ENCODE measurements around the gene FEM1A.
"Not testable (repeated sequence)": the region's sequence is repeated elsewhere in the genome, so short reads cannot be mapped to it uniquely, and the experiment has no call there.

FEM1A gene

DNA sequence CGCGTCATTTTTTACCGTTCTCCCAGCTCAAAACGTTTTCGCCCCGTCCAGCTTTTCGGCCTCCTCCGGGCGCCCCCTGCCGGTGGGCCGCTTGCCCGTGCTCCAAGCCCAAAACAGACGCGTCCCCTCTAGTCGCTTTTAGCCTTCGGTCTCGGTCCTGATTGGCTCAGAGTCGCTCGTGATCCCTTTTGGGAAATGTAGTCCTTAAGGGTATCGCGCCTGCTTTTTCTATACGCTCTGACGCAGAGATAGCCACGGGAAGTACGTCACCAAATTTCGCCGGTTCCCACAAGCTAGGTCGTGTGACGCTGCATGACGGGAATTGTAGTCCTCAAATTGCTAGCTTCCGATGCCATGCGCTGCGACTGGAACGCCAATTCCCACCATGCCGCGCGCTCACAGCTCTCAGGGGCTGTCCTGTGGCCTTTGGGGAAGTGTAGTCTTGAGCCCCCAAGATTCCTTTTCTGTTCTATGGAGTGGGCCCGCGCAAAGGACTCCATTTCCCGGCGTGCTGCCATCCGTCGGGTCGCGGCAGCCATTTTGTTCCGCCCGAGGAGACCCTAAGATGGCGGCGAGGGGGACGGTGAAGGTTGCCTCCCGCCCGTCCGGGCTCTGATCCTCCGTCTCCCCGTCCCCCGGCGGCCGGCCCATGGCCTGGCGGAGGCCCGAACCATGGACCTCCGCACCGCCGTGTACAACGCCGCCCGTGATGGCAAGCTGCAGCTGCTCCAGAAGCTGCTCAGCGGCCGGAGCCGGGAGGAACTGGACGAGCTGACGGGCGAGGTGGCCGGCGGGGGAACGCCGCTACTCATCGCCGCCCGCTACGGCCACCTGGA is at the start of gene FEM1A:
TSS of gene FEM1A (plus strand) at position 552 of the 836 bp plus-strand sequence. CDS start at position 673, 121 bp downstream.
- peak; percentile 96 to 97 for DNase-seq (ENCODE audit: low read depth in 2 of 2)

GRCh38 chr19:4742723-4743646 is 48.5 kb upstream of the FEM1A start:
- no peak for DNase-seq (ENCODE audit: low read depth in 2 of 2)

DNA sequence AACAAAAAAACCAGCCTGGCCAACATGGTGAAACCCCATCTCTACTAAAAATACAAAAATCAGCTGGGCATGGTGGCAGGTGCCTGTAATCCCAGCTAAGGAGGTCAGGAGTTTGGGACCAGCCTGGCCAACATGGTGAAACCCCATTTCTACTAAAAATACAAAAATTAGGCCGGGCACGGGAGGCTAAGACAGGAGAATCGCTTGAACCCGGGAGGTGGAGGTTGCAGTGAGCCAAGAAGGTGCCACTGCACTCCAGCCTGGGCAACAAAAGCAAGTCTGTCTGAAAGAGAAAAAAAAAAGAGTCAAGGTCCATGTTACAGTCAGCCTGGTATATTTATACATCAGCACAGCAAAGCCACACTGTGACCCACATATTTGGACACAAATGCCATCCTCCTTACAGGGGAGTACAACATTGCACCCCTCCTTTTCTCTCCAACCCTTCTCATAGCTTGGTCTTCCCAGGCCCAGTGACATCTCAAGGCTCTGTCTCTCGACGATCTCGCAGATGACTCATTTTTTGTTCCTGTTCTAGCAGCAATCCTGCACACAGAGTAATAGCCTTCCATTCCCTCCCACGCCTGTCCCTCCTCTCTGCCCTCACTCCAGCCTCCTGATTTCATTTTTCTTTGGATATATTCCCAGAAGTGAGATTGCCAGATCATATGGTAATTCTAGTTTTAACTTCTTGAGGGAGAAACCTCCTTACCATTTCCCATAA is 46.9 kb upstream of the FEM1A start:
- DNase-seq (ENCODE audit: low read depth in 2 of 2) = no peak

DNA sequence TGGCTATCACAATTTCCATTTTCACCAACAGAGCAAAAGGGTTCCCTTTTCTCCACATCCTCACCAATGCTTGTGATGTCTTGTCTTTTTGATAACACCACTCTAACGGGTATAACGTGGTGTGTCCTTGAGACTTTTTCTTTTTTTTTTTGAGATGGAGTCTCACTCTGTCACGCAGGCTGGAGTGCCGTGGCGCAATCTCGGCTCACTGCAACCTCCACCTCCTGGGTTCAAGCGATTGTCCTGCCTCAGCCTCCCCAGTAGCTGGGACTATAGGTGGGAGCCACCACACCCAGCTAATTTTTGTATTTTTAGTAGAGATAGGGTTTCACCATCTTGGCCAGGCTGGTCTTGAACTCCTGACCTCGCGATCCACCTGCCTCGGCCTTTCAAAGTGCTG is 46.4 kb upstream of the FEM1A start:
- not testable (repeated sequence) for DNase-seq (ENCODE audit: low read depth in 2 of 2)

GRCh38 chr19:4745986-4746385 is 45.5 kb upstream of the FEM1A start:
- no peak for DNase-seq (ENCODE audit: low read depth in 2 of 2)

DNA sequence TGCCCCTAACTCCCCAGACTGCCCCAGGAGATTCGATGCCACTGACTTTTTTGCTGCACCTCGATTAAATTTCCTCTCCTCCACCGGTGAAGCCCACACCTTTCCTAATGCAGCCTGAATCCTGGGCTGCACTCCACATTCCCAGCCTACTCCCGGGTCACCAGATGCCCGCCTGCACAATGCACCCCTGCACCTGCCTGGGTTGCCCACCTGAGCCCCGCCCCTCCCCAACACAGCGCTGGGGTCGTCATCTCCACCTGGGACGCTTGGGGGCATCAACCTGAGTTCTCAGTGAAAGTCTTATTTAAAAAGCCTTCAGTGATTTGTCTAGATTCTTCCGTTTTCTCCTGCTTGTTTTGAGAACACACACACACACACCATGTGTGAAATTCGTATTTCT is 43.3 kb upstream of the FEM1A start:
- no peak for DNase-seq (ENCODE audit: low read depth in 2 of 2)

- DNase-seq (ENCODE audit: low read depth in 2 of 2) = no peak
Measured at GRCh38 chr19:4748589-4748988, 42.9 kb upstream of the FEM1A start.

GRCh38 chr19:4749870-4750590 is 41.5 kb upstream of the FEM1A start:
- no peak for DNase-seq (ENCODE audit: low read depth in 2 of 2)

GRCh38 chr19:4754248-4754647 is 37.3 kb upstream of the FEM1A start:
- no peak for DNase-seq (ENCODE audit: low read depth in 2 of 2)

DNA sequence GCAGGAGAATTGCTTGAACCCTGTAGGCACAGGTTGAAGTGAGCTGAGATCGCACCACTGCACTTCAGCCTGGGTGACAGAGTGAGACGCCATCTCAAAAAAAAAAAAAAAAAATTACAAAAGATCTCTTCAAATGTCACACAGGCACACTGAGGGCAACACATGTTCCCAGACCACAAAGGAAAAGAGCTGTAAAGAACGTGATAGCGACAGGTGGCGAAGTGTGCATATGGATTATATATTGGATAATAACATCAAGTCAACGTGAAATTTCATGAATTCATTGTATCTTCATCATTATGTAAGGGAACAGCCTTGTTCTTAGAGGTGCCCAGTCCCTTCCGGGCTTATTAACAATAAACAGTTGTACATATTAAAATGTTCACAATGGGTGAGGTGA is 36.1 kb upstream of the FEM1A start:
- DNase-seq (ENCODE audit: low read depth in 2 of 2) = no peak

DNA sequence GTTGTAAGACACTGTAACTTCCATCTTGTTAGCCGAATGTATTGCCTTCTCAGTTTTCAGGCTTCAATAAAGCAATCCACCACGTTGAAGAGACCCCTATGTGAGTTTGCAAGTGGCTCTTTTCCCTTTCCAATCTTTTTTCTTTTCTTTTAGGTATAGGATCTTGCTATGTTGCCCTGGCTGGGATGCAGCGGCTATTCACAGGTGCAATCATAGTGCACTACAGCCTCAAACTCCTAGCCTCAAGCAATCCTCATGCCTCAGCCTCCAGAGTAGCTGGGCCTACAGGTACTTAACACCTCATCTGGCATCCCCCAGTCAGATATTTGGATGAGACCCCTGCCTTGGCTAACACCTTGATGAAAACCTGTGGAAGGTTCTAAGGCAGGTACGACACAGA is 33.5 kb upstream of the FEM1A start:
- no peak for DNase-seq (ENCODE audit: low read depth in 2 of 2)

DNA sequence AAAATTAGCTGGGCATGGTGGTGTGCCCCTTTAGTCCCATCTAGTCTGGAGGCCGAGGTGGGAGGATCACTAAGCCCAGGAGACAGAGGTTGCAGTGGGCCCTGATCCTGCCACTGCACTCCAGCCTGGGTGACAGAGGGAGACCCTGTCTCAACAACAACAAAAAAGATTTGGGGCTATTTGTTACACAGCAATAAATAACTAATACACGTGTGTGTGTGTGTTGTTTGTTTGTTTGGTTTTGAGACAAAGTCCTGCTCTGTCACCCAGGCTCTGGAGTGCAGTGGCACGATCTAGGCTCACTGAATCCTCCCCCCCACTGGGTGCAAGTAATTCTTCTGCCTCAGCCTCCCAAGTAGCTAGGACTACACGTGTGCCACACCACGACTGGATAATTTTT is 32.9 kb upstream of the FEM1A start:
- no peak for DNase-seq (ENCODE audit: low read depth in 2 of 2)

DNA sequence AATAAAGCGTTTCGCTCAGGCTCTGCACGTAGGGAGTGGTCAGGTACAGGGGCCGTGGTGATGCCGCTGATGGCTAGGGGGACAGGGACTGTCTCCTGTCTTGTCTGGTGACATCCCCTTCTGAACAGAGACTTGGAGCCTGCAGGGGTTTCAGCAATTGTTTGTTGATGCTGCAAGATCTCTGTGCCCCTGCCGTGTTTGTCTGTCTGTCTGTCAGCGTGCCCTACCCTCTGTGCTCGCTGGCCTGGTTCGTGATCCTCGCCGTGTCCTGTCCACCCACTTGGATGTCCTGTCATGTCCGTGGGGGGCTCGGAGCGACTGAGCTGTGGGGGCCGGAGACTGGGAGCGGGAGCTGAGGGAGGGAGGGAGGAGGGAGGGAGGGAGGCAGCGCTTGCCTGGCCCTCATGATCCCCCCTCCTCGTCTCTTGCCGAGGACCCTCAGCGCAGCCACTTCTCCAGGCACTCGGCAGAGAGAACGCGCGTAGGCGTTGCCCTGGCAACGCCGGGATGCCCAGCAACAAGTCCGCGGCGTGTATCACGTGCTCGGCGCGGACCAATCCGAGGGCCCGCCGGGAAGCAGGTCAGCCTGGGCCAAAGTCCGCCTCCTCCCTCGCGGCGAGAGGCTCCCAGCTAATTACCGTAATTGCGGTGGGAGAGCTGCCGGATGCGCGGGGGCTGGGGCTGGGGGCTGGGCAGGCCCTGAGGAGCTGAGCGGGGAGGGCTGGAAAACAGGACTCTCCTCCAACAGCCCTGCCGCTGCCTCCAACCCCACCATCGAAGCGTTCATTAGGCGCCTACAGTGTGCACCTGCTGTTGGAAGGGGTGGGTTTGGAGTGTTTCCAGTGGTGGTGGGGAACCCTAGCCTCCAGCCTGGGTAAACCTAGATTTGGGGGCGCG is 31.9 kb upstream of the FEM1A start:
- DNase-seq (ENCODE audit: low read depth in 2 of 2) = peak; percentile 8 to 43

DNA sequence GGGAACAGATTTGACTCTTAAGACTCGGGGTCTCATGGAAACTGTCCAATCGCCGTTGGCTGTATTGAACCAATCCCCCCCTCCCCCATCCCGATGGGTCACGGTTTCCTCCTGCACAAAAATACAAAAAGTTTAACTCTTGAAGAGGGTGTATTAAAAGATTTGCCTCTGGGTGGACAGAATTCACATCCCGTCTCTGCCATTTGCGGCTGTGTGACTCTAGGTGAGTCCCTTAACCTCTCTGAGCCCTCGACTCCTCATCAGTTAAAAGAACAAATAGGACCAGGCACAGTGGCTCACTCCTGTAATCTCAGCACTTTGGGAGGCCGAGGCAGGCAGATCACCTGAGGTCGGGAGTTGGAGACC is 31.3 kb upstream of the FEM1A start:
- DNase-seq (ENCODE audit: low read depth in 2 of 2) = no peak

DNA sequence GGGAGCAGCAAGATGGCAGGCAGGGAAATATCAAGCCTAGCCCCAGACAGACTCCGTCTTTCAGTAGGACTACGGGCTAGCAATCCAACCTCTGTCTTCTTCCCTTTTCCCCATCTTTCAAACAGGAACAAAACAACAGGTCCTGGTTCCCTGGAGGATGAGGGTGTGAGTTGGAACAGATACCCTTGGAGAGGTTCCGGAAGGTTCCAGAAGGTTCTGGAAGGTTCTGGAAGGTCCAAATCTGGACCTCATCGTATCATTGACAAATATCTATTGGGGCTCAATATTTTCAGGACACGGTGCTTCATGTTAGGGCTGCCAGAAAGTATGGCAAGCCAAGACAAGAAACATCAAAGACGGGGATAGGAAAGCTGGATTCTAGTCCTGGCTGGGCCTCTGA is 28.5 kb upstream of the FEM1A start:
- DNase-seq (ENCODE audit: low read depth in 2 of 2) = no peak

GRCh38 chr19:4764393-4764660 is 27.2 kb upstream of the FEM1A start:
- DNase-seq (ENCODE audit: low read depth in 2 of 2) = no peak

DNA sequence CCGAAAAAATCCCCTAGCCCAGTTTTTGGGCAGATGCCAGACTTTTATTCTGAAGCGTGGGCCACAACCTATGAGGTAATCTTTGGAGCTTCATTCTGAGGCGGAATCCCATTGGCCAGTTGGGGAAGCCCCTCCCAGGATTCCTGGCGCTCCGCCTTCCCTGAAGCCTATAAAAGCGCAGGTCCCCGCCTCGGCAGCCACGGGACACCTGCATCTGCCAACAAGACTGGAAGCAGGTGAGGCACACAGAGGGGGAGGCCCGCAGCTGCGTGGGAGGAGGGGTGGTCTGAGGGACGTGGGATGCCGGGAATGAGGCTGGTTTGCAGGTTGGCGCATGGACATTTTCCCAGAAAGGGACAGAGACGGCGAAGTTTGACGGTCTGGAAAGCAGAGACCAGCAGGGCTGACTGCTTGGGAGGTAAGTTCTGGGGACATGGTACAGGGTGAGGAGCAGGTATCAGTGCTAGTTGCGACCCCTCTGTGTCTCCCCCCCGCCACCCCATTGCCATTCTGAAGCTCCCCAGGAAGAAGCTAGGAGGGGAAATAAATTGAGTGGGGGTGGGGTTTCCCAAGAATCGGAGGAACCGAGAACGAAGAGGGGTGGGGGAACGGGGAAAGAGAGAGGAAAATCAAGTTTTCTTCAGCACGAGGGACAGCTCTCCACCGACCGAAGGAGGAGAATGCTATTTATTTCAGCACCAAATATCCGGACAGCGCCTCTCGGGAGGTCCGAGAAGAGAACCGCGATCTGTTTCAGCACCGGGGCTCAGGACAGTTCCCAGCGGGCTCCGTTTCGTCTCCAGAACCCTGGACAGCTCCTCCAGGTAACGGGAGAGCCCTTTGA is 22.4 kb upstream of the FEM1A start:
- peak; percentile 60 to 61 for DNase-seq (ENCODE audit: low read depth in 2 of 2)

- no peak for DNase-seq (ENCODE audit: low read depth in 2 of 2)
Measured at GRCh38 chr19:4772566-4772965, 19.0 kb upstream of the FEM1A start.

DNA sequence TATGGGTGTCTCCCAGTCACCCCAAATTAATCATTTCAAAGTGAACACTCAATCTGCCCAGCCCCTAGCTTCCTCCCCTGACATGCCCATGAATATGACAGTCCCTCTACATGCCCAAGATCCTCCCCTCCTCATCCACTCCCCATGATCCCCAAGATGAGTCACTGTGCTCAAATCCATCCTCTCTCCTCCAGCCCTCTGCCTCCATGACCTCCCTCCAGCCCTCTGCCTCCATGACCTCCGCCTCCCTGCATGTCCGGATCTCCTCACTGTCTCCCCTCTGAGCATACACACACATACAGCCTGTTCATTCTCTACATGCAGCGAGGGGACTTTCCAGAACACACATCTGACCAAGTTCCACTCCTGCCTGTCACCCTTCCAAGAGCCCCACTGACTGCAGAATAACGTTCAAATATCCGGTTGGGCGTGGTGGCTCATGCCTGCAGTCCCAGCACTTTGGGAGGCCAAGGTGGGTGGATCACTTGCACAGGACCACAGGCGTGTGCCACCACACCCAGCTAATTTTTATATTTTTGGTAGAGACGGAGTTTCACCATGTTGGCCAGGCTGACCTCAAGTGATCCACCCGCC is 18.4 kb upstream of the FEM1A start:
- no peak for DNase-seq (ENCODE audit: low read depth in 2 of 2)

Measured in stimulated activated CD4-positive, alpha-beta T cell treated with anti-CD3 and anti-CD28 coated beads, Interleukin-1b, Interleukin-23, amount 100 ng/mL, for 4 hours (primary cell).